ENCODE results near the gene SNU13. TPM values are rescaled to one million over a fixed set of nuclear protein-coding genes. Genes with fewer than 3 reads are reported as not detected.
"Not testable (repeated sequence)": the region's sequence is repeated elsewhere in the genome, so short reads cannot be mapped to it uniquely, and the experiment has no call there.

The SNU13 gene
- total RNA-seq, 1 donor from 2014 or later: 175 TPM

DNA sequence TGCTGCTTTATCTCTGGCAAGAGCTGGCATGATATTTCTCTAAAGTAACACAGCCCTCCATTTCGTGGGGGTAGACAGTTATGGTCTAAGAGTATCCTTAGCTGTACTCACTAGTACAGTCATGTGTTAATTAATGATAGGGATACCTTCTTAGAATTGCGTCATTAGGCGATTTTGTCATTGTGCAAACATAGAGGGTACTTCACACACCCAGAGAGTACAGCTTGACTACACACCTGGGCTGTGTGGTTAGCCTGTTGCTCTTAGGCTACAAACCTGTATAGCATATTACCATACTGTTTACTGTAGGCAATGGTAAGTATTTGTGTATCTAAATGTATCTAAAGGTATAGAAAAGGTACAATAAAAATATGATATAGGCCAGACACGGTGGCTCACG, 50.5 kb downstream of the SNU13 start:
- peaks cover 66% of the 10 kb centered on the region for H3K36me3 ChIP-seq (ENCODE audit: insufficient read depth, low read length)
- peaks cover 8% of the 10 kb centered on the region for H3K4me1 Mint-ChIP-seq (ENCODE audit: low read depth, unreplicated experiment)
- no peaks in the 10 kb centered on the region for H3K27me3 ChIP-seq (ENCODE audit: insufficient read depth, low read length)
- TF ChIP-seq, protein P1, sequence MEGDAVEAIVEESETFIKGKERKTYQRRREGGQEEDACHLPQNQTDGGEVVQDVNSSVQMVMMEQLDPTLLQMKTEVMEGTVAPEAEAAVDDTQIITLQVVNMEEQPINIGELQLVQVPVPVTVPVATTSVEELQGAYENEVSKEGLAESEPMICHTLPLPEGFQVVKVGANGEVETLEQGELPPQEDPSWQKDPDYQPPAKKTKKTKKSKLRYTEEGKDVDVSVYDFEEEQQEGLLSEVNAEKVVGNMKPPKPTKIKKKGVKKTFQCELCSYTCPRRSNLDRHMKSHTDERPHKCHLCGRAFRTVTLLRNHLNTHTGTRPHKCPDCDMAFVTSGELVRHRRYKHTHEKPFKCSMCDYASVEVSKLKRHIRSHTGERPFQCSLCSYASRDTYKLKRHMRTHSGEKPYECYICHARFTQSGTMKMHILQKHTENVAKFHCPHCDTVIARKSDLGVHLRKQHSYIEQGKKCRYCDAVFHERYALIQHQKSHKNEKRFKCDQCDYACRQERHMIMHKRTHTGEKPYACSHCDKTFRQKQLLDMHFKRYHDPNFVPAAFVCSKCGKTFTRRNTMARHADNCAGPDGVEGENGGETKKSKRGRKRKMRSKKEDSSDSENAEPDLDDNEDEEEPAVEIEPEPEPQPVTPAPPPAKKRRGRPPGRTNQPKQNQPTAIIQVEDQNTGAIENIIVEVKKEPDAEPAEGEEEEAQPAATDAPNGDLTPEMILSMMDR (IDR thresholded peaks at IDR 0.05; ENCODE audit: insufficient read depth, low read depth, low read length): no peak
- no peak for TF ChIP-seq EZH2 (IDR thresholded peaks at IDR 0.05; ENCODE audit: insufficient read depth, low read length)
- no peak overlapping the region for H3K9ac ChIP-seq (ENCODE audit: low read length)
- no peaks in the 10 kb centered on the region for H3K9me3 ChIP-seq (ENCODE audit: insufficient read depth, low read depth, low read length)
- no peaks in the 10 kb centered on the region for H3K9me3 Mint-ChIP-seq (ENCODE audit: unreplicated experiment)
- no peak overlapping the region for H3K4me3 Mint-ChIP-seq (ENCODE audit: unreplicated experiment)
- H3K4me1 ChIP-seq (ENCODE audit: insufficient read depth, low read length): no peaks in the 10 kb centered on the region
- no peak overlapping the region for H3K4me3 ChIP-seq (ENCODE audit: insufficient read depth, low read depth, low read length)
- peaks cover 16% of the 10 kb centered on the region for H3K36me3 Mint-ChIP-seq (ENCODE audit: low read depth, unreplicated experiment)
- no peak overlapping the region for H3K27ac Mint-ChIP-seq (ENCODE audit: unreplicated experiment)
- no peak overlapping the region for H3K27ac ChIP-seq (ENCODE audit: low read depth, low read length)
- peaks cover 54% of the 10 kb centered on the region for H3K79me2 ChIP-seq (ENCODE audit: insufficient read depth, low read length)
- H2AFZ ChIP-seq (ENCODE audit: low read depth, low read length): no peak overlapping the region
- H3K27me3 Mint-ChIP-seq (ENCODE audit: low read depth, unreplicated experiment): no peaks in the 10 kb centered on the region
- no peak overlapping the region for H3K4me2 ChIP-seq (ENCODE audit: low read length)
- DNase-seq (ENCODE audit: low read depth) (no peak), FAIRE-seq (no peak)
- peaks cover 59% of the 10 kb centered on the region for H4K20me1 ChIP-seq (ENCODE audit: insufficient read depth, low read length)

DNA sequence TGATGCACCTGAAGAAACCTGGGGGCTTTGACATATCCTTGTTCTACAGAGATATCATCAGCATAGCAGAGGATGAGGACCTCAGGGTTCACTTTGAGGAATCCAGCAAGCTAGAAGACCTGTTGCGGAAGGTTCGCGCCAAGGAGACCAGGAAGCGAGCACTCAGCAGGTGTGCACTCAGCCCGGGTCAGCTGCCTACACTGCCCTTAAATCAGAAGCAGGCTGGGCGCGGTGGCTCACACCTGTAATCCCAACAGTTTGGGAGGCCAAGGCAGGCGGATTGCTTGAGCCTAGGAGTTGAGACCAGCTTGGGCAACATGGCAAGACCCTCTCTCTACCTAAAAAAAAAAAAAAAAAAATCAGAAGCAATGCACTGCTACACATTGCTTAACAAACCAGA, 51.0 kb downstream of the SNU13 start:
- Histone ChIP-seq H3K79me2 (ENCODE audit: insufficient read depth, low read length) (peaks cover 53% of the 10 kb centered on the region), H3K36me3 (ENCODE audit: insufficient read depth, low read length) (peaks cover 64% of the 10 kb centered on the region), H4K20me1 (ENCODE audit: insufficient read depth, low read length) (peaks cover 55% of the 10 kb centered on the region)
- not testable (repeated sequence) for H3K27ac Mint-ChIP-seq (ENCODE audit: unreplicated experiment); H3K4me1 ChIP-seq (ENCODE audit: insufficient read depth, low read length); H2AFZ ChIP-seq (ENCODE audit: low read depth, low read length); H3K4me2 ChIP-seq (ENCODE audit: low read length); H3K4me1 Mint-ChIP-seq (ENCODE audit: low read depth, unreplicated experiment); H3K9me3 ChIP-seq (ENCODE audit: insufficient read depth, low read depth, low read length); H3K27ac ChIP-seq (ENCODE audit: low read depth, low read length); DNase-seq (ENCODE audit: low read depth); H3K27me3 ChIP-seq (ENCODE audit: insufficient read depth, low read length); H3K4me3 ChIP-seq (ENCODE audit: insufficient read depth, low read depth, low read length); H3K27me3 Mint-ChIP-seq (ENCODE audit: low read depth, unreplicated experiment); H3K4me3 Mint-ChIP-seq (ENCODE audit: unreplicated experiment); FAIRE-seq; H3K9me3 Mint-ChIP-seq (ENCODE audit: unreplicated experiment); H3K9ac ChIP-seq (ENCODE audit: low read length)
- peaks cover 12% of the 10 kb centered on the region for H3K36me3 Mint-ChIP-seq (ENCODE audit: low read depth, unreplicated experiment)

DNA sequence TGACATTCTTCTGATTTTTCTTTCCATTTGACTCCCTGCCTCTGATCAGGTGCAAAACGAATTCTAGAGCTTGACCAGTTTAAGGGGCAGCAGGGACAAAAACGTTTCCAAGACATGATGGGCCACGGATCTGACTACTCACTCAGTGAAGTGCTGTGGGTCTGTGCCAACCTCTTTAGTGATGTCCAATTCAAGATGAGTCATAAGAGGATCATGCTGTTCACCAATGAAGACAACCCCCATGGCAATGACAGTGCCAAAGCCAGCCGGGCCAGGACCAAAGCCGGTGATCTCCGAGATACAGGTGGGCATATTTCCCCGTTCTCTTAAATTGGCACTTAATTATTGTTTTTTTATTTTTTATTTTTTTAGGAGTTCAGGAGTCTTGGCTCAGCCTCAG, 52.2 kb downstream of the SNU13 start:
- Mint-ChIP-seq H3K4me1 (ENCODE audit: low read depth, unreplicated experiment) (no peaks in the 10 kb centered on the region), H3K27ac (ENCODE audit: unreplicated experiment) (peak overlapping the region; percentile 24), H3K4me3 (ENCODE audit: unreplicated experiment) (no peak overlapping the region), H3K9me3 (ENCODE audit: unreplicated experiment) (no peaks in the 10 kb centered on the region), H3K36me3 (ENCODE audit: low read depth, unreplicated experiment) (peaks cover 12% of the 10 kb centered on the region), H3K27me3 (ENCODE audit: low read depth, unreplicated experiment) (no peaks in the 10 kb centered on the region)
- peaks cover 50% of the 10 kb centered on the region for H3K79me2 ChIP-seq (ENCODE audit: insufficient read depth, low read length)
- no peak overlapping the region for H3K27ac ChIP-seq (ENCODE audit: low read depth, low read length)
- TF ChIP-seq, protein P1 (IDR thresholded peaks at IDR 0.05; ENCODE audit: insufficient read depth, low read depth, low read length): no peak
- TF ChIP-seq EZH2 (IDR thresholded peaks at IDR 0.05; ENCODE audit: insufficient read depth, low read length): no peak
- no peak overlapping the region for H3K4me2 ChIP-seq (ENCODE audit: low read length)
- no peaks in the 10 kb centered on the region for H3K27me3 ChIP-seq (ENCODE audit: insufficient read depth, low read length)
- peaks cover 44% of the 10 kb centered on the region for H4K20me1 ChIP-seq (ENCODE audit: insufficient read depth, low read length)
- H3K9ac ChIP-seq (ENCODE audit: low read length): no peak overlapping the region
- no peak for FAIRE-seq
- H3K4me1 ChIP-seq (ENCODE audit: insufficient read depth, low read length): no peaks in the 10 kb centered on the region
- H3K9me3 ChIP-seq (ENCODE audit: insufficient read depth, low read depth, low read length): no peaks in the 10 kb centered on the region
- no peak overlapping the region for H3K4me3 ChIP-seq (ENCODE audit: insufficient read depth, low read depth, low read length)
- no peak overlapping the region for H2AFZ ChIP-seq (ENCODE audit: low read depth, low read length)
- peaks cover 54% of the 10 kb centered on the region for H3K36me3 ChIP-seq (ENCODE audit: insufficient read depth, low read length)
- DNase-seq (ENCODE audit: low read depth): peak; percentile 49

DNA sequence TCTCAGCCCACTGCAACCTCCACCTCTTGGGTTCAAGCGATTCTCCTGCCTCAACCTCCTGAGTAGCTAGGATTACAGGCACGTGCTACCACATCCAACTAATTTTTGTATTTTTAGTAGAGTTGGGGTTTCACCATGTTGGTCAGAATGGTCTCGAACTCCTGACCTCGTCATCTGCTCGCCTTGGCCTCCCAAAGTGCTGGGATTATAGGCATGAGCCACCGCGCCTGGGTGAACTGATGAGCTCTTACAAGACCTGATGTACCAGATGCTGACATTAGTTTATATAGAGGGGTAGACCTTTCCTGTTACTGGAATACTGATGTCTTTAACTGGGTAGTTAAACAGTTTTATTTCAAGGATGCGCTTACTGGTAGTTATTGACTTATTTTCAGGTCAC, 54.1 kb downstream of the SNU13 start:
- DNase-seq (ENCODE audit: low read depth); H3K27ac Mint-ChIP-seq (ENCODE audit: unreplicated experiment); H3K4me1 ChIP-seq (ENCODE audit: insufficient read depth, low read length); H3K27me3 ChIP-seq (ENCODE audit: insufficient read depth, low read length); H3K9me3 Mint-ChIP-seq (ENCODE audit: unreplicated experiment); H3K27ac ChIP-seq (ENCODE audit: low read depth, low read length); H3K4me2 ChIP-seq (ENCODE audit: low read length); H3K27me3 Mint-ChIP-seq (ENCODE audit: low read depth, unreplicated experiment); H2AFZ ChIP-seq (ENCODE audit: low read depth, low read length); H3K4me3 ChIP-seq (ENCODE audit: insufficient read depth, low read depth, low read length); H3K4me3 Mint-ChIP-seq (ENCODE audit: unreplicated experiment); H3K9me3 ChIP-seq (ENCODE audit: insufficient read depth, low read depth, low read length); FAIRE-seq; H3K4me1 Mint-ChIP-seq (ENCODE audit: low read depth, unreplicated experiment); H3K9ac ChIP-seq (ENCODE audit: low read length): not testable (repeated sequence)
- peaks cover 41% of the 10 kb centered on the region for H3K79me2 ChIP-seq (ENCODE audit: insufficient read depth, low read length)
- peaks cover 10% of the 10 kb centered on the region for H3K36me3 Mint-ChIP-seq (ENCODE audit: low read depth, unreplicated experiment)
- peaks cover 47% of the 10 kb centered on the region for H3K36me3 ChIP-seq (ENCODE audit: insufficient read depth, low read length)
- peaks cover 37% of the 10 kb centered on the region for H4K20me1 ChIP-seq (ENCODE audit: insufficient read depth, low read length)

DNA sequence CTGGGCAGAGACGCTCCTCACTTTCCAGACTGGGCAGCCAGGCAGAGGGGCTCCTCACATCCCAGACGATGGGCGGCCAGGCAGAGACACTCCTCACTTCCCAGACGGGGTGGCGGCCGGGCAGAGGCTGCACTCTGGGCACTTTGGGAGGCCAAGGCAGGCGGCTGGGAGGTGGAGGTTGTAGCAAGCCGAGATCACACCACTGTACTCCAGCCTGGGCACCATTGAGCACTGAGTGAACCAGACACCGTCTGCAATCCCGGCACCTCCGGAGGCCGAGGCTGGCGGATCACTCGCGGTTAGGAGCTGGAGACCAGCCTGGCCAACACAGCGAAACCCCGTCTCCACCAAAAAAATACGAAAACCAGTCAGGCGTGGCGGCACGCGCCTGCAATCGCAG, 57.1 kb downstream of the SNU13 start:
- not testable (repeated sequence) for H3K9me3 ChIP-seq (ENCODE audit: insufficient read depth, low read depth, low read length); H2AFZ ChIP-seq (ENCODE audit: low read depth, low read length); H3K4me1 Mint-ChIP-seq (ENCODE audit: low read depth, unreplicated experiment); H3K9ac ChIP-seq (ENCODE audit: low read length); H3K9me3 Mint-ChIP-seq (ENCODE audit: unreplicated experiment); H3K27ac Mint-ChIP-seq (ENCODE audit: unreplicated experiment); H3K4me1 ChIP-seq (ENCODE audit: insufficient read depth, low read length); H3K27me3 ChIP-seq (ENCODE audit: insufficient read depth, low read length); H3K4me2 ChIP-seq (ENCODE audit: low read length); H3K27me3 Mint-ChIP-seq (ENCODE audit: low read depth, unreplicated experiment); FAIRE-seq; H3K27ac ChIP-seq (ENCODE audit: low read depth, low read length); H3K4me3 ChIP-seq (ENCODE audit: insufficient read depth, low read depth, low read length); DNase-seq (ENCODE audit: low read depth); H3K4me3 Mint-ChIP-seq (ENCODE audit: unreplicated experiment)
- peaks cover 50% of the 10 kb centered on the region for H4K20me1 ChIP-seq (ENCODE audit: insufficient read depth, low read length)
- peaks cover 24% of the 10 kb centered on the region for H3K36me3 Mint-ChIP-seq (ENCODE audit: low read depth, unreplicated experiment)
- H3K79me2 ChIP-seq (ENCODE audit: insufficient read depth, low read length): peaks cover 44% of the 10 kb centered on the region
- H3K36me3 ChIP-seq (ENCODE audit: insufficient read depth, low read length): peaks cover 42% of the 10 kb centered on the region

Data from astrocyte (in vitro differentiated cells and primary cell).